ENCODE results near the gene SRPRB. TPM values are rescaled to one million over a fixed set of nuclear protein-coding genes. Genes with fewer than 3 reads are reported as not detected.
A peak's percentile ranks its signal among the peaks of the same experiment; 100 is the strongest.

Gene SRPRB
- total RNA-seq, 6 experiments from 2014 or later = 94.3 to 130 (median 99.4) TPM

- no peak for DNase-seq
- Mint-ChIP-seq H3K27me3 (ENCODE audit: insufficient read depth) (peaks cover 2% of the 10 kb centered on the region; the same call in 1 of the 2 replicates), H3K9me3 (no peaks in the 10 kb centered on the region), H3K4me1 (ENCODE audit: low read depth) (peaks cover 15% of the 10 kb centered on the region), H3K36me3 (ENCODE audit: low read depth) (no peaks in the 10 kb centered on the region), H3K27ac (no peak overlapping the region), H3K4me3 (no peak overlapping the region)
- no peak for TF ChIP-seq CTCF (IDR thresholded peaks at IDR 0.05)
Observed at GRCh38 chr3:133854264-133855001, 48.8 kb downstream of the SRPRB start.

GRCh38 chr3:133855002-133855370, 49.4 kb downstream of the SRPRB start:
- Mint-ChIP-seq H3K4me3 (no peak overlapping the region), H3K27me3 (ENCODE audit: insufficient read depth) (peaks cover 4% of the 10 kb centered on the region), H3K9me3 (no peaks in the 10 kb centered on the region), H3K4me1 (ENCODE audit: low read depth) (peaks cover 15% of the 10 kb centered on the region), H3K27ac (no peak overlapping the region), H3K36me3 (ENCODE audit: low read depth) (no peaks in the 10 kb centered on the region)
- TF ChIP-seq CTCF (IDR thresholded peaks at IDR 0.05) = no peak
- no peak for DNase-seq

GRCh38 chr3:133855772-133856171, 50.2 kb downstream of the SRPRB start:
- Mint-ChIP-seq H3K4me3 (no peak overlapping the region), H3K4me1 (ENCODE audit: low read depth) (peaks cover 15% of the 10 kb centered on the region), H3K27me3 (ENCODE audit: insufficient read depth) (peaks cover 4% of the 10 kb centered on the region), H3K27ac (no peak overlapping the region), H3K36me3 (ENCODE audit: low read depth) (no peaks in the 10 kb centered on the region), H3K9me3 (no peaks in the 10 kb centered on the region)
- no peak for DNase-seq
- no peak for TF ChIP-seq CTCF (IDR thresholded peaks at IDR 0.05)

- peaks cover 15% of the 10 kb centered on the region for H3K4me1 Mint-ChIP-seq (ENCODE audit: low read depth)
- H3K9me3 Mint-ChIP-seq = no peaks in the 10 kb centered on the region
- no peak for TF ChIP-seq CTCF (IDR thresholded peaks at IDR 0.05)
- no peaks in the 10 kb centered on the region for H3K36me3 Mint-ChIP-seq (ENCODE audit: low read depth)
- no peak overlapping the region for H3K4me3 Mint-ChIP-seq
- peaks cover 4% of the 10 kb centered on the region for H3K27me3 Mint-ChIP-seq (ENCODE audit: insufficient read depth)
- peak; percentile 10 for DNase-seq
- no peak overlapping the region for H3K27ac Mint-ChIP-seq
Observed at GRCh38 chr3:133856316-133856715, 50.7 kb downstream of the SRPRB start.

GRCh38 chr3:133857767-133858166, 52.2 kb downstream of the SRPRB start:
- Mint-ChIP-seq H3K9me3 (no peaks in the 10 kb centered on the region), H3K36me3 (ENCODE audit: low read depth) (no peaks in the 10 kb centered on the region), H3K4me1 (ENCODE audit: low read depth) (peaks cover 15% of the 10 kb centered on the region), H3K27me3 (ENCODE audit: insufficient read depth) (peaks cover 7% of the 10 kb centered on the region), H3K27ac (no peak overlapping the region), H3K4me3 (no peak overlapping the region)
- TF ChIP-seq CTCF (IDR thresholded peaks at IDR 0.05) = no peak
- no peak for DNase-seq

Measured in HFFc6 (cell line).